BE2C (cell line): ENCODE data around the gene NYAP2.

Experiments used
- DNase-seq: peaks from one replicate; pipeline ENCODE4 v3.0.0-alpha.2; 2020
- H3K27me3 ChIP-seq: fragments of 250-450 bp; sonication (Bioruptor Pico); 2 replicates; pipeline ENCODE4 v1.5.1; 2020; ENCODE audit warnings: mild to moderate bottlenecking
- H3K36me3 ChIP-seq: fragments of 250-450 bp; sonication (Bioruptor Pico); 2 replicates; pipeline ENCODE4 v1.5.1; 2020; ENCODE audit warnings: mild to moderate bottlenecking
- H3K4me1 ChIP-seq: fragments of 250-450 bp; sonication (Bioruptor Pico); 2 replicates; pipeline ENCODE4 v1.5.1; 2020
- H3K4me3 ChIP-seq: 2 replicates; pipeline ENCODE4 v1.5.1; 2011; ENCODE audit warnings: low read depth, low read length
- H3K9me3 ChIP-seq: fragments of 250-450 bp; sonication (Bioruptor Pico); 2 replicates; pipeline ENCODE4 v1.5.1; 2020
- TF ChIP-seq, protein P1 (sequence below): IDR thresholded peaks from 2 replicates; pipeline ENCODE4 v1.5.1; 2012; ENCODE audit warnings: mild to moderate bottlenecking, low read depth, low read length

Gene NYAP2

DNA sequence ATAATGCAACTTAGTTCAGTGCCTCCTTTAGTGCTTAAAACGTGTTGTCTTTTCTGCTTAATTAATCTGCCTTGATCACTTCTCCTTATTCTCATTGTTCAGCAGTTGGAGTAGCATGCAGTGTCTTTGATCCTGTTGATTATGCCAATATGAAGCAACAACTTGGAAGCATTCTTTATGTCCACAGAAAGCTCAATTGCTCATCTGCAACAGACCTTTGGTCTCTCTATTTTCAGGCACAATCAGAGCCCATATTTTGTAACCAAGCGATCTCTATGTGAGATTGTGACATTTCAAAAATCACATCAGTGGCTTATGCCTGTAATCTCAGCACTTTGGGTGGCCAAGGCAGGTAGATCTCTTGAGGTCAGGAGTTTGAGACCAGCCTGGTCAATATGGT is 217.3 kb downstream of the NYAP2 start:
- Histone ChIP-seq H3K4me3 (no peak overlapping the region), H3K9me3 (no peaks in the 10 kb centered on the region), H3K36me3 (no peaks in the 10 kb centered on the region), H3K4me1 (no peaks in the 10 kb centered on the region), H3K27me3 (no peaks in the 10 kb centered on the region)
- no peak for DNase-seq
- TF ChIP-seq, protein P1, sequence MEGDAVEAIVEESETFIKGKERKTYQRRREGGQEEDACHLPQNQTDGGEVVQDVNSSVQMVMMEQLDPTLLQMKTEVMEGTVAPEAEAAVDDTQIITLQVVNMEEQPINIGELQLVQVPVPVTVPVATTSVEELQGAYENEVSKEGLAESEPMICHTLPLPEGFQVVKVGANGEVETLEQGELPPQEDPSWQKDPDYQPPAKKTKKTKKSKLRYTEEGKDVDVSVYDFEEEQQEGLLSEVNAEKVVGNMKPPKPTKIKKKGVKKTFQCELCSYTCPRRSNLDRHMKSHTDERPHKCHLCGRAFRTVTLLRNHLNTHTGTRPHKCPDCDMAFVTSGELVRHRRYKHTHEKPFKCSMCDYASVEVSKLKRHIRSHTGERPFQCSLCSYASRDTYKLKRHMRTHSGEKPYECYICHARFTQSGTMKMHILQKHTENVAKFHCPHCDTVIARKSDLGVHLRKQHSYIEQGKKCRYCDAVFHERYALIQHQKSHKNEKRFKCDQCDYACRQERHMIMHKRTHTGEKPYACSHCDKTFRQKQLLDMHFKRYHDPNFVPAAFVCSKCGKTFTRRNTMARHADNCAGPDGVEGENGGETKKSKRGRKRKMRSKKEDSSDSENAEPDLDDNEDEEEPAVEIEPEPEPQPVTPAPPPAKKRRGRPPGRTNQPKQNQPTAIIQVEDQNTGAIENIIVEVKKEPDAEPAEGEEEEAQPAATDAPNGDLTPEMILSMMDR, result no peak

DNA sequence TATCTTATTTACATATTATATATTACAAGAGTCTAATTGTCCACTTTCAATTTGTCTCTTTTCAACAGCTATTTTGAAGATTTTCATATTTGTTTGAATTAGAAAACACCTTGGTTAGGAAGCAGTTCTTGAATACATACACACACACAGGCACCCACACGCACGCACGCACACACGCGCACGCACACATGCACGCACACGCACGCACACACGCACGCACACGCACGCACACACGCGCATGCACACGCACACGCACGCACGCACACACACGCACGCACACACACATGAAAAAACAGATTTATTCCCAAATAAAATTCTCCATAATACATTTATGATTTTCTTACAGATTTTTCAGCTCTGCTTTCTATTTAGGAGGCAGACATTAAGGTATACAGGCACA is 220.7 kb downstream of the NYAP2 start:
- DNase-seq, result no peak
- Histone ChIP-seq H3K4me3 (no peak overlapping the region), H3K9me3 (no peaks in the 10 kb centered on the region), H3K36me3 (no peaks in the 10 kb centered on the region), H3K4me1 (no peaks in the 10 kb centered on the region), H3K27me3 (no peaks in the 10 kb centered on the region)
- TF ChIP-seq, protein P1, result no peak

DNA sequence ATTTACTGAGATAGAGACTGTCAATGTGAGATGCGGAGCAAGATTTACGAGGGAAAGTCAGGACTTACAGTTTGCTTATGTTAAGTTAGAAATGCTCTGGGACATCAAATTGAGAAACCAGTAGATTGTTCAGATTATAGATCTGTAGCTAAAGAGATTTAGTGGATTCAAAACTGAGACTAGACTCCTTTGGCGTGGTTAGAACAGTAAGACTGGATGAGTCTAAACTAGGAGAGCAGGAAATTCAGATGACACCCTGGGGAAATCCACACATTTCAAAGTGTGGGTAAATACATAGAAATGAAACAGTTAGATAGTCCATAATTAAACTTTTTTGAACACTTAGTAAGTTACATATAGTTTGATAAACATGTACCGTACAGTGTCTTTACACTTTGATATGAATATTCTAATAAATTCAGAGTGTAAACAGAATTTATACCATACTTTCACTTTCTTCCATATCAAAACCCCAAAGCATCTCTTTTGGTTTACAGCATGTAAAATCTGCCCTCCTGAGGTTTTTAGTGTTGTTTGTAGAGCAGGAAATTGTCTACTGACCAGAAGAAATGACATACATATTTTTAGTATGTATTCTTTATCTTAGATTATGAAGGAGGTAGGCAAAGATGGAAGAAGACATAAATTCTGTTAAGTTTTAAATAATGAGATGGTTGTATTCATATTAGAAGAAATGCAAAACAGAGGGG is 231.5 kb downstream of the NYAP2 start:
- TF ChIP-seq, protein P1, result no peak
- Histone ChIP-seq H3K36me3 (no peaks in the 10 kb centered on the region), H3K4me3 (no peak overlapping the region), H3K9me3 (no peaks in the 10 kb centered on the region), H3K4me1 (no peaks in the 10 kb centered on the region), H3K27me3 (no peaks in the 10 kb centered on the region)
- no peak for DNase-seq

DNA sequence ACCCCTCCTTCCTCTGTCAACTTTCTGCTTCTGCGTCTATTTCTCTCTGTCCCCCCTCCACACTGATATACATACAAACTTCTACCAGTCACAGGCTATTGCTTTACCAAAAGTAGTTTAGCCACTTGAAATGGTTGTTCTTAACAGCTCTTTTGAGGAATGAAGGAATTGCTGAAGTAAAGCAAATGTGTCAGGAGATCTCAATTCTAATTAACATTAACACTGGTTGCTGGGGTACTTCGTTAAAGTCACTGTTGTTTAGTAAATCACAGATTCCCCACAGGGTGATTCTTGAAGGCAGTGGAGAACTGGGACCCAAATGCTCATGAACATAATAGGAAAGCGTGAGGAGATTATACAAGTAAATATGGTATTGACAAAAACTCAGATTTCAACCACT is 232.8 kb downstream of the NYAP2 start:
- H3K27me3 ChIP-seq, result no peaks in the 10 kb centered on the region
- TF ChIP-seq, protein P1, result no peak
- no peaks in the 10 kb centered on the region for H3K4me1 ChIP-seq
- no peak overlapping the region for H3K4me3 ChIP-seq
- H3K36me3 ChIP-seq, result no peaks in the 10 kb centered on the region
- no peak for DNase-seq
- H3K9me3 ChIP-seq, result no peaks in the 10 kb centered on the region

DNA sequence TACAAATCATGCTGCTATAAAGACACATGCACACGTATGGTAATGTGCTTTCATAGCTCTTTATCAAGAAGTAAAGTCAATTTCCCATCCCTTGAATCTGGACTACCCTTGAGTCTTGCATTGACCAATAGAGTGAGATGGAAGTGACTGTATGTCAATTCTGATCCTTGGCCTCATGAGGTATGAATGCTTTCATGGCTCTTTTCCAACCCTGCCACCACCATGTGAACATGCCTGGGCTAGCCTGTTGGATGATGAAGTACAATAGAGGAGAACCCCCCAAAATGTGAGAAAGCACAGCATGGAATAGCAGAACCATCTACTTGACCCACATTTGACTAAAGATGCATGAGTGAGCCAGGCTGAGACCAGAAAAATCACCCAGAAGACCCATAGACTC is 237.0 kb downstream of the NYAP2 start:
- no peaks in the 10 kb centered on the region for H3K9me3 ChIP-seq
- H3K4me1 ChIP-seq, result no peaks in the 10 kb centered on the region
- no peak for DNase-seq
- TF ChIP-seq, protein P1, result no peak
- H3K36me3 ChIP-seq, result no peaks in the 10 kb centered on the region
- H3K4me3 ChIP-seq, result no peak overlapping the region
- no peaks in the 10 kb centered on the region for H3K27me3 ChIP-seq

DNA sequence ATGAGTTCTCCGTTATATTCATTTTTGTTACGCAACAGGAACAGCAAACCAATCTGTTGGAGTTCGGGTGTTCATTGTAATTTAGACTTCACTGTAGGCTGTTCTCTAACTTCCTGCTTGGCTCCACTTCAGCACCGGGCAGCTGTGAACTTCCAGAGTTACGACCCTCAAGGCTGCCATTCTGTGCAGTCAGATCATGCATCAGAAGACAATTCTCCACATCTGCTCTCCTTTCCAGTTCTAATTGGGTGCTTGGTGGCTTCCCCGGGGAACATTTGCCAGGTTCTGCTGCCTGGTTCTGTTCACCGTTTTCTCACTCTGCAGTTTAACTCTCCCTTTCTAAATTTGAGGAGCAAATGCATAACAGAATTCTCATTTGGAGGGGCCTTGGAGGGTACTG is 237.7 kb downstream of the NYAP2 start:
- TF ChIP-seq, protein P1, result no peak
- Histone ChIP-seq H3K9me3 (no peaks in the 10 kb centered on the region), H3K27me3 (no peaks in the 10 kb centered on the region), H3K4me1 (no peaks in the 10 kb centered on the region), H3K4me3 (no peak overlapping the region), H3K36me3 (no peaks in the 10 kb centered on the region)
- no peak for DNase-seq
